Measurements from ENCODE around the gene CYB5RL.

DNA sequence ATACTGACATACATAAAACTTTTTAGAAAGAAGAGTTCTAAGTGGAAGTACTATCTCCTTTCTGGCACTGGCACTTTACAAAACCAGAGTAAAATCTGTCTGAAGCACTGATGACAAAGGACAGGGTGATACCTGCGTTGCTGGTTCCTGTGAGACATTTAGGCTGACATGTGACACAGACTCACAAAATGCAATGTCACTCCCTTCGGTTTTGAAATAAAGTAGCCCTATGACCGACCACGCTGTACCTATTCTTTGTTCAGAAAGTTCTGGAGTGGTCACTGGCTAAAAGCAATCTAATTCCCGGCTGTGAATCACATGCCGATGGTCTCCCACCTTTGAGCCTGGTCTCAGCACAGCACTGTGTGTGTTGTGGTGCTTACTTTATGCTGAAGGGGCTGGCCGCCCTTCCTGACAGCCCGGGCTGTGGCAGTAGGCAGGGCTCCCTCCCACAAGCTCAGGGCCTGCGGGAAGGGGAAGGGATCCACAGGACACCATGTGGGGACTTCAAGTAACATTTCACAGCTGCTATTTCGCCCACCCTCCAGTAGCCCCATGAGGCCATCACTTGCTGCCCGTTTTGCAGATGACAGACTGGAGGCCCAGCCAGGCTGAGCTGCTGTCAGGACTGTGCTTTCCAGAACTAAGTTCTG lies 48.2 kb upstream of the CYB5RL start:
- TF ChIP-seq, protein P1, sequence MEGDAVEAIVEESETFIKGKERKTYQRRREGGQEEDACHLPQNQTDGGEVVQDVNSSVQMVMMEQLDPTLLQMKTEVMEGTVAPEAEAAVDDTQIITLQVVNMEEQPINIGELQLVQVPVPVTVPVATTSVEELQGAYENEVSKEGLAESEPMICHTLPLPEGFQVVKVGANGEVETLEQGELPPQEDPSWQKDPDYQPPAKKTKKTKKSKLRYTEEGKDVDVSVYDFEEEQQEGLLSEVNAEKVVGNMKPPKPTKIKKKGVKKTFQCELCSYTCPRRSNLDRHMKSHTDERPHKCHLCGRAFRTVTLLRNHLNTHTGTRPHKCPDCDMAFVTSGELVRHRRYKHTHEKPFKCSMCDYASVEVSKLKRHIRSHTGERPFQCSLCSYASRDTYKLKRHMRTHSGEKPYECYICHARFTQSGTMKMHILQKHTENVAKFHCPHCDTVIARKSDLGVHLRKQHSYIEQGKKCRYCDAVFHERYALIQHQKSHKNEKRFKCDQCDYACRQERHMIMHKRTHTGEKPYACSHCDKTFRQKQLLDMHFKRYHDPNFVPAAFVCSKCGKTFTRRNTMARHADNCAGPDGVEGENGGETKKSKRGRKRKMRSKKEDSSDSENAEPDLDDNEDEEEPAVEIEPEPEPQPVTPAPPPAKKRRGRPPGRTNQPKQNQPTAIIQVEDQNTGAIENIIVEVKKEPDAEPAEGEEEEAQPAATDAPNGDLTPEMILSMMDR (IDR thresholded peaks at IDR 0.05; ENCODE audit: borderline replicate concordance, extremely low read depth, low read length, poor library complexity, severe bottlenecking), result no peak
- TF ChIP-seq EZH2 (IDR thresholded peaks at IDR 0.05; ENCODE audit: borderline replicate concordance, low read depth, low read length, severe bottlenecking), result no peak
